T47D (cell line): ENCODE results near the gene ST3GAL3.

Experiments used
- DNase-seq, 2 experiments: peaks; one replicate each; pipeline versions ENCODE4 v3.0.0 to v3.0.0-alpha.2; 2011 to 2012; ENCODE audit warnings: low read depth in 1 of 2, low spot score in 1 of 2
- JUND ChIP-seq: IDR thresholded peaks from 2 replicates; pipeline ENCODE4 v1.6.1; 2012; ENCODE audit warnings: low read depth
- in situ Hi-C: cut with HindIII; loops from 2 replicates; pipeline ENCODE4 v1.10.0; 2016; ENCODE audit warnings: low sequenced_read_pairs, low pct_unique_long_range_greater_than_20kb

The ST3GAL3 gene

DNA sequence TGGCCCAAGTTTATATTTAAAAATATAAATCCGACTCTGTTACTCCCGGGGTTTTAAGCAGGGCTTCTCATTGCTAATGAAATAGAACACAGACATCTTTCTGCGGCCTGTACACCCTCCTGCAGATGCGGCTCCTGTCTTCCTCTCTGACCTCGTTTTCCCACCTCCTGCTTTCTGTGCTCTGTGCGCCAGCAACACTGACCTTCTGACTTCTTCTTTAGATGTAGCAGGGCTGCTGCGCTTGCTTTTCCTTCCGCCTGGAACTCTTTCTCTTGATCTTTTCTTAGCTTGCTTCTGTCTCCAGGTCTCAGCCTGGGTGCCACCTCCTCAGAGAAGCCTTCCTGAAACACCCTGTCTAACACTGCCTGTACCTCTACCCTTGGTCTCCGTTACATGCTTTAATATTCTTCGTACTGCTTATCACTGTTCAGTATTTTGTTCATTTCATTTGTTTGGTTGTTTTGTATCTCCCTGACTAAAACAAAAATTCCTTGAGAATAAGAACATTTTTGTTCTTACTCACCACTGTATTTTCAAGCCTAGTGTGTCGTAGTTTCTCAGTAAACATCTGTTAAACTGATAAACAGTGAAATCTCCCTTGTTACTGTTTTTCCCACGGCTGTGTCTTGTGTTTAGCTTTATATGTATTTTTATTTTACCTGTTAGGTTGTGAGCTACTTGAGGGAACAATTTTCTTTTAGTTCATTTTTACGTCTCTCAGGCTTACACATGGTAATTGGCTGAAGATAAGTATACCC lies 79.0 kb downstream of the ST3GAL3 start:
- no peak for TF ChIP-seq JUND
- in situ Hi-C loops = no loop called here
- no peak for DNase-seq

DNA sequence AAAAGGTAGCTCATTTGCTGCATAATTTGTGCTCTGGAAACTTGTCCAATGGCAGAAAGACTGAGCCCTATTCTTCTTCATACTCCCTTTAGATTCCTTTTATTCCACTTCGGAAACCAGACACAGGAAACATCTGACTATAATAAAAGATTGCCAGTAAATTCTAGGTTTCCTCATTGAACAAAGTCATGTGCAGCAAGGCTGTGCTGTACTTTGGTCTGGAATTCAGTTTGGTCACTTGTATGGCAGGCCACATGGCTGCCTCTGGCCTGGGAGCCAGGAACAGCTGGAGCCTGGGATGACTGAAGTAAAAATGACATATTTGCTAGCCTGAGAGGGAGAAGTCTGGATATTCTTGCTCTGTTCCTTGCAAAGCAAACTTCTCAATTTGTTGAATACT lies 79.6 kb downstream of the ST3GAL3 start:
- TF ChIP-seq JUND = no peak
- in situ Hi-C loops = no loop called here
- no peak for DNase-seq

DNA sequence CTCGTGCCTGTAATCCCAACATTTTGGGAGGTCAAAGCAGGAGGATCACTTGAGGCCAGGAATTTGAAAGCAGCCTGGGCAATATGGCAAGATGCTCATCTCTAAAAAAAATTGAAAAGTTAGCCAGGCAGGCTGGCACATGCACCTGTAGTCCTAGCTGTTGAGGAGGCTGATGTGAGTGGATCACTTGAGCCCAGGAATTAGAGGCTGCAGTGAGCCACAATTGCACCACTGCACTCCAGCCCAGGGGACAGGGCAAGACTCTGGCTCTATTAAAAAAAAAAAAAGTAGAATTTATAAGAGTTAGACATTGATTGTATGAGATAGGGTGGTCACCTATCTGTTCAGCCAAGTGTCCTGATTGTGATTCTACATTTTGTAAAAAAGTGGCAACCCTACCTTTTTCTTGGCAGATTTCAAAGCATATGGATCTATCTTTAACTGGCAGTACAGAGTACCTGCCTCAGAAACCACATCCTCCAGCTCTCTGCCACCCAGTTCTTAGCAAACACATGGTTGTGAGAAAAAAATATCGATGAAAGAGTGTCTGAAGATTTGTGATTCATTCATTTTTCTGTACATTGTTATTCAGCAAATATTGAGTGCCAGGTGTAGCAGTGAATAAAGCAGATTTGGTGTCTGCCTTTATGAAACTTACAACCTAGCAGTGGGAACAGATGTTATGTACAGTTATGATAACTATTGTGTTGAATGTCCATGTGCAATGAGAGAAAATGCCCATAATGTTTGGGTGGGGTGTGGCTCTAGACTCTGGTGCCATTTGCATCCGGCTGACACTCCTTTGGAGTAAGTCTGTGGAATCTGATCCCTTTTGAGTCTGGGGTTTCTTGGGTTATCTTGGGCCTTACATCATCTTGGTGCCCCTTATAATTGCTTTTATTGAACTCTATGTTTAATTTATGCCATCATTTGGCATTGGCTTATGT lies 82.5 kb downstream of the ST3GAL3 start:
- DNase-seq = no peak
- TF ChIP-seq JUND = no peak
- in situ Hi-C loops = no loop called here

DNA sequence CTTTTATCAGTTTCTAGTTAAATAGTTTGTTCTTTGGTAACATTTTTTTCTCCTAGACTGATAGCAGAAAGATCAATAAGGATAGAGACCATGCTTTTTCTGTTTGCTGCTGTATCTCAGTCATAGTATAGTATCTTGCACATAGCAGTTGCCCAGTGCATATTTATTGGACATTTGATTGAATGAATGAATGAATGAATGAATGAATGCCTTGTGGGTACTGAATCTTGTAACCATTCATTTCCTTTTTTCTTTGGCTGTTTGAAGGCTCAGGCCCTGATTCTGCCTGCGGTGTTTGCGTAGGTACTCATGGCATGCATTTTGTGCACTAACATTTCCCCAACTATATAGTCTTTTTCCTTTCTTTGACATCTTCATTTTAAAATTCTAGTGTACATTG lies 83.9 kb downstream of the ST3GAL3 start:
- TF ChIP-seq JUND = no peak
- no peak for DNase-seq
- in situ Hi-C loops = no loop called here

DNA sequence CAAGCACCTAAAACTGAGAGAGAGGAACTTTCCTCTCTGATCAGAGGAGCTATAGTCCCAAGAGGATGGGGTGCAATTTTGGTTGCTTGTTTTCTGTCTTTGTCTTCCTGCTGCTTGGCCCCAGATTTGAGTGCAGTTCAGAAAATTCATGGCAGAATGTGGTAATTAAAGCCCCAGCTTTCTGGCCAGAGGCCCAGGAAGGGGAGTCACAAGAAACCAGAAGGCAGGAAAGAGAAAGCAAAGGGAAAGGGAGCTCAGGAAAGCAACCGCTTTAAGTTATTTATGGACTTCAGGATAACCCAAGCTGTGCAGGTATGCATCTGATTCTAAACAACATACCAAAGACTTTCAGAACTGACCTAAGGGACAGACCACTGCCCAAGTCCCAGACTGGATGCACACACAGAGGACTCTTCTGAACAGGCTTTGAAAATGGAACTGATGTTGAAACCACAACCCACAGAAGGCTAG lies 88.8 kb downstream of the ST3GAL3 start:
- DNase-seq = no peak
- no peak for TF ChIP-seq JUND
- in situ Hi-C loops = no loop called here

DNA sequence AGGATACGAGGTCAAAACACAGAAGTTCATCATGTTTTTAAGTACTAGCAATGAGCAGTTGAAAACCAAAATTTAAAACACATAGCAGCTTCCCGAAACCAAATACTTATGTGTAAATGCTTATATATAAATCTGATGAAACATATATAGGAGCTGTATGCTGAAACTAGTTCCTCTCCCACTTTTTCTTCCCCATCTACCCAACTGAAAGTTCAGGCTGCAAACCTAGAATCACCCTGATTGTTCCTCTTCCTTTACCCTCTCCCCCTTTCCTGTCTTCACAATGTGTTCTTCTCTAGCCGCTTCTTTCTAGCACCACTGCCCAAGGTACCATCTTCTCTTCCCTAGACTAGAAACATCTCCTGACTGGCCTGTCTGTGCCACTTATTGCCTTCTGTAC lies 90.6 kb downstream of the ST3GAL3 start:
- no peak for DNase-seq
- in situ Hi-C loops = no loop called here
- TF ChIP-seq JUND = no peak

DNA sequence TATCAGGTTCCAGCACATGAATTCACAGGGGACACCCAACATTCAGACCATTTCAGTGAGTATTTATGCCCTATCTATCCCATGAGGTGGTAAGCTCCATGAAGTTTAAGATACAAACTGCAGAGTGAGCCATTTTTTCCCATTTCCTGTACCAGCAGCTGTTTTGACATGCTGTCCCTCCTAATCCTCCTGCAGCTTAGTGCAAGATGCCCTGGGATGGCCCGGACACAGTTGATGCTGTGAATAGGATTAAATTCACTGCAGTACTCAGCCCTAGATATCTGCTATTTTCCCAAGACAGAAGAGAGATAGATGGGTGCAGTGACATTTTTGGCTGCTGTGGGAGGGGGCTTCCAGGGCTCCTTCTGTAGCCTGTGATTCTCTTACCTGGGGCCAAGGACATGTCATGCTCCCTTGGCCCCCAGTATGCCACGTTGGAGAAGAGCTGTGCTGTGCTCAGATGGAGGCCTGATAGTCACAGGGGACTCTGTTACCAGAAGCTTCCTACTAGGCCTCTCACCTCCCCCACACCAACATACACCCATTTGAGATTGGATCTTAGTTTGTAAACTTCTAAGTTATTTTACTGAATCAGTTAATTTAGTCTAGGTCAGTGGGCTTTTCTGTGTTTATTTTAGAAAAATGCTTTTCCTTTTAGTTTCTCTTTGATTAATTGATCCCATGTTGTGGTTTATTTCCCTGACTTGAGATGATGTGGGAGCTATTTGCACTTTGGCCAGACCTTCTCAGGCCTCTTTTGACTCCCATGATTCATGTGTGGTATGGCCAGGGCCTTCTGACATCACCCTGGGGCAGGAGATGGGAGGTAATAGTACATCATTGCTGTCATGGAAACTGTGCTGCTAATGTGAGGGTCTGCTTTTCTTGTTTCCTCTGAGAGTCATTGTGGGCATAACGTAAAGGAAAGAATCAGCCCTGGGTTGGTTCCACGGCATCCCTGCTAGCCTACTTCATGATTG lies 92.6 kb downstream of the ST3GAL3 start:
- no peak for DNase-seq
- TF ChIP-seq JUND = no peak
- in situ Hi-C loops = no loop called here

DNA sequence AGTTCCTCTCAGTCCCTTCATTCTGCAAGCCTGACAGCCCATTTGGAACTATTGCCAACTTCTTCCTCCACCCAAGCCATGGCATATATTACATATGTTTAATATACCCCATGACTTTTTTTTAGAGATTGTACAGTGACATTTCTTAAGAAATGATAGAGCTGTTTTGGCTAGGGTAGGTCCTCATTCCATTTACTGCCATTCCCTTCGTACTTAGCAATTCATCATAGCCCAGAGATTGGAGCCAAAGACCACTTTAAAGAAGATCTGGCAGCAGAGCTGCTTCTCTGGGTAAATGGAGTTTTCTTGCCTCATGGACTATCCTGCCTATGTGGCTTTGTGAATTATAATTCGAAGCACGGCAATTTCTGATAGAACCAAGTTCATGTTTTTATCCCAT lies 93.4 kb downstream of the ST3GAL3 start:
- in situ Hi-C loops = no loop called here
- DNase-seq = no peak
- no peak for TF ChIP-seq JUND

DNA sequence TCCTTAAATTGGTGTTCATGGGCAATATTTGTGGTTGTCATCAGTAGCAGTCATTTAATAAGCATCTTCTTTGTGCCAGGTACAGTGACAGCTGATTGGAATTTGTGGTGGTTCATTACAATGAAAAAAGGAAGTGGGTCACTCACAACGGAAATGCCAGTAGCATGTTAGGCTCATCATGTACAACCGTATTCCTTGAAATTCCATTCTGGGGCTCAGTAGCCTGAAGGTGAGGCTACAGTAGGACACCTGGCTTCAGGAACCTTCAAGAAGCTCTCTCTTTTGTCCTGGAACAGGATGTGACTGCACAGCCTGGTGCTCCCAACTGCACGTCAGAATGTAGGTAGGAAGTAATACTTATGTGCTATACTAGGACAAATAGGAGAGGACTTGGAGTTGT lies 93.9 kb downstream of the ST3GAL3 start:
- in situ Hi-C loops = no loop called here
- TF ChIP-seq JUND = no peak
- no peak for DNase-seq

DNA sequence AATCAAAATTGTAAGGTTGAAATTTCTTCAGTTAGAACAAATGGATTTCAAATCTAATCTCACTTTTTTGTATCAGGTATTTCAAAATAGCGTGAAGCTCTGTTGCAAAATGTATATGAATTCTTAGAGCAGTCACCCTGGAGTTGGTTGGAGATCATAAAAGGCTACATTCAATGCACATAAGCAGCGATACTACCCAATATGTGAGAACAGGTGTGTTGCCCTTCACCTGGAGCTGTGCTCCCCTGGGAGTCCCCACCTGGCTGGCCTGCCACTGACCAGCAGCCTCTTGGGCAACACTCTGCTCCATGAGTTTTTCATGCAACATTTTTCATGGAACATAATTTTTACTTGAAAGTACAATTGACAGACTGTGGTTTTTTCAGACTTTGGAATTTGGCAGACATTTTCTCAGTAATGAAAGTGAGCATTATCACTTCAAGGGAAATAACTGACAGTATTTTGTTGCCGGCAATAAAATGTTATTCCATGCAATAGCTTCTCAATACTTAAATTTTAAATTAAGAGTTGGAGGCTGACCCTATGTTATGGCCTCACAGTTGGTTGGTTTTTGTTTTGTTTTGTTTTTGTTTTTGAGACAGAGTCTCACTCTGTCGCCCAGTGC lies 95.1 kb downstream of the ST3GAL3 start:
- no peak for TF ChIP-seq JUND
- in situ Hi-C loops = no loop called here
- no peak for DNase-seq

DNA sequence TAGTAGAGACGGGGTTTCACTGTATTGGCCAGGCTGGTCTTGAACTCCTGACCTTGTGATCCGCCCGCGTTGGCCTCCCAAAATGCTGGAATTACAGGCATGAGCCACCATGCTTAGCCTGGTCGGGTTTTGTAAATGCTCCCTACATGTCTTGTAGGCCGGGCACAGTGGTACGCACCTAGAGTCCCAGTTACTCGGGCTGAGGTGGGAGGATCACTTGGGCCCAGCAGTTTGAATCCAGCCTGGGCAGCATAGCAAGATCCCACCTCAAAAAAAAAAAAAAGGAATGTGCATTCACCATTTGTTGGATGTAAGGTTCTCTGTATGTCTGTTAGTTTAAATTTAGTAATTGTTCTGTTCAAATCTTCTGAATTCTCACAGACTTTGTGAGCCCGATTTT lies 95.8 kb downstream of the ST3GAL3 start:
- TF ChIP-seq JUND = no peak
- in situ Hi-C loops = no loop called here

DNA sequence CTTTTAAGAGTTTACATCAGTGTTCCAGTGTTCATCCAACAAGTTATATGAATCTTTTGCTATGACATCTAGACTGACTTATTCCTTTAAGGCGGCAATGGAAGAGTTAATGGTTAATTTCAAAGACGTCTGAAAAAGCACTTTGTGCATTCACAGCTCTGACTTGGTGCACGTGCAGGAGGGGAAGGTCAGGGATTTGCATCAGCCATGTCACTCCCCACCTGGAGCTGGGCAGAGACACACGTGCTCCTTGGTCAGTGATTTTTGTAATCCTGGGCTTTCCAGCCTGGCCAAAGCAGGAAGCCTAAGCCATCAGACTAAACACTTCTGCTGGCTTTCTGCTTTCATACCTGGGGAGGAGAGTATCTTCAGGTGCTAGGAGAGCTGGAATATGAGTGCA lies 96.3 kb downstream of the ST3GAL3 start:
- TF ChIP-seq JUND = no peak
- DNase-seq = no peak
- in situ Hi-C loops = no loop called here

More for the DNA sequence above, 95.8 kb downstream of the ST3GAL3 start:
- DNase-seq = no peak
